ENCODE data around the gene MRTFA.

DNA sequence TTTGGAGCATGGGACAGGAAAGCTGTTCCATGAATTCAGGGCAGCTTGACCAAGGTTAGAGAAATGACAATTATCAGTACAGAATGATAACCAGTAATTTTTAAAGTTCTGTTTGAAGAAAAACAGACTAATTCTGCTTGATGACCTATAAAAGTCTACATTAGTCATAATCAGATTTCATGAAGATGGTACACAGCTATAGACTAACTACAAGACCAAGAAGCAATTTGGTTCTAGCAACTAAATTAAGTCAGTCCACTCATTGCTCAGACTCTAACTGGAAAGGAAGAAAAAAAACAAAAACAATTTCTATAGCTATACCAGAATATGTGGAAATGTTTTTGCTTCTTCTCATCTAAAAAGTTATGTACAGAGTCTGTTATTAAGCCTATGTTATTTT is 24.9 kb downstream of the MRTFA start:
- TF ChIP-seq, protein P1, sequence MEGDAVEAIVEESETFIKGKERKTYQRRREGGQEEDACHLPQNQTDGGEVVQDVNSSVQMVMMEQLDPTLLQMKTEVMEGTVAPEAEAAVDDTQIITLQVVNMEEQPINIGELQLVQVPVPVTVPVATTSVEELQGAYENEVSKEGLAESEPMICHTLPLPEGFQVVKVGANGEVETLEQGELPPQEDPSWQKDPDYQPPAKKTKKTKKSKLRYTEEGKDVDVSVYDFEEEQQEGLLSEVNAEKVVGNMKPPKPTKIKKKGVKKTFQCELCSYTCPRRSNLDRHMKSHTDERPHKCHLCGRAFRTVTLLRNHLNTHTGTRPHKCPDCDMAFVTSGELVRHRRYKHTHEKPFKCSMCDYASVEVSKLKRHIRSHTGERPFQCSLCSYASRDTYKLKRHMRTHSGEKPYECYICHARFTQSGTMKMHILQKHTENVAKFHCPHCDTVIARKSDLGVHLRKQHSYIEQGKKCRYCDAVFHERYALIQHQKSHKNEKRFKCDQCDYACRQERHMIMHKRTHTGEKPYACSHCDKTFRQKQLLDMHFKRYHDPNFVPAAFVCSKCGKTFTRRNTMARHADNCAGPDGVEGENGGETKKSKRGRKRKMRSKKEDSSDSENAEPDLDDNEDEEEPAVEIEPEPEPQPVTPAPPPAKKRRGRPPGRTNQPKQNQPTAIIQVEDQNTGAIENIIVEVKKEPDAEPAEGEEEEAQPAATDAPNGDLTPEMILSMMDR (conservative IDR thresholded peaks at IDR 0.05; ENCODE audit: low read length), result no peak
- TF ChIP-seq EZH2phosphoT487 (IDR thresholded peaks at IDR 0.05; ENCODE audit: borderline replicate concordance, low read depth, low read length), result no peak
